Epidermal melanocyte (primary cell): ENCODE data around the gene FGF18.
"Not testable (repeated sequence)": the region's sequence is repeated elsewhere in the genome, so short reads cannot be mapped to it uniquely, and the experiment has no call there.

Experiments used
- DNase-seq: peaks from one replicate; pipeline ENCODE4 v3.0.0; 2011; ENCODE audit warnings: low spot score; ENCODE audit not compliant: insufficient read length

Gene FGF18, protein sequence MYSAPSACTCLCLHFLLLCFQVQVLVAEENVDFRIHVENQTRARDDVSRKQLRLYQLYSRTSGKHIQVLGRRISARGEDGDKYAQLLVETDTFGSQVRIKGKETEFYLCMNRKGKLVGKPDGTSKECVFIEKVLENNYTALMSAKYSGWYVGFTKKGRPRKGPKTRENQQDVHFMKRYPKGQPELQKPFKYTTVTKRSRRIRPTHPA

DNA sequence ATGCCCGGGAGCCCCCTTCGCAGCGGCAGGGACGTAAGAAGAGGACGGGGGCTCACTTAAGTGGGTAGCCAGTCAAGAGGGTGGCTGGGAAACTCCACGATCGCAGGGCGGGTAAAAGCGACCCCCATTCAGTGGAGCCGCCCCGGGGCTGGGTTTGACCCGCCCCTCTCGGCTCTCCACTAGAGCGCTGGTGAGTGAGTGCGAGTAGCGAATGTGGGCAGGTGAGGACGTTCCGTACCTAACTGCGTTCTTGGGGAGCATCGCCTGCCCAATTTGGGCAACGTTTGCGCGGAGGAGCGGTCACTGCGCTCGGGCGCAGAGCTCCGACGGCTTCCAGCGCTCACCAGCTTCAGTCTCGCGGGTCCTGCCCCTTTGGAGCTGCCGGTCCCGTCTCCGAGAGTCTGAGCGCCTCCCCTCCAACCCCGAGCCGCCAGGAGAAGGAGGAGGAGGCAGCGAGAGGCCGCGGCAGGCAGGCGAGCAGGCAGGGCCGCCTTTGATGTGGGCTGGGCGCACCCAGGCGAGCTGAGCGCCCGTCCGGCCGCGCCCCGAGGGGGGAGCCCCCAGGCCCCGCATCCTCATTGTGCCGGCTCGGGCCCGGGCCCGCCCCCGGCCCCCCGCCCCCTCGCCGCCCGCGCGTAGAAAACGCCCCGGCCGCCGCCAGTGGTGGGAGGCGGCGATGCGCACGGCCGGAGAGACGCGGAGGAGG lies at the start of gene FGF18:
Gene FGF18 (plus strand): TSS at position 666 of the 706 bp plus-strand sequence. CDS start 553 bp downstream, outside the sequence.
- no peak for DNase-seq

- no peak for DNase-seq
Observed at GRCh38 chr5:171369898-171370297, 49.5 kb upstream of the FGF18 start.

DNA sequence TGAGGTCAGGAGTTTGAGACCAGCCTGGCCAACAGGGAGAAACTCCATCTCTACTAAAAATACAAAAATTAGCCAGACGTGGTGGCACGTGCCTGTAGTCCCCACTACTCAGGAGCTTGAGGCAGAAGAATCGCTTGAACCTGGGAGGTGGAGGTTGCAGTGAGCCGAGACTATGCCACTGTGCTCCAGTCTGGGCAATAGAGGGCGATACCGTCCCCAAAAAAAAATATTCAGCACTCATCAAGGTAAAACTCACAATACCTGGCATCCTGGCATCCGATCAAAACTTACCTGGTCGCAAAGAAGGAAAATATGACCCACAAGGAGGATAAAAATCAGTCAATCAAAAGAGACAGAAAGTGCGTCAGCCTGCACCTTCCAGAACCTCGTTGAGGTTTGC lies 48.6 kb upstream of the FGF18 start:
- DNase-seq, result not testable (repeated sequence)

DNA sequence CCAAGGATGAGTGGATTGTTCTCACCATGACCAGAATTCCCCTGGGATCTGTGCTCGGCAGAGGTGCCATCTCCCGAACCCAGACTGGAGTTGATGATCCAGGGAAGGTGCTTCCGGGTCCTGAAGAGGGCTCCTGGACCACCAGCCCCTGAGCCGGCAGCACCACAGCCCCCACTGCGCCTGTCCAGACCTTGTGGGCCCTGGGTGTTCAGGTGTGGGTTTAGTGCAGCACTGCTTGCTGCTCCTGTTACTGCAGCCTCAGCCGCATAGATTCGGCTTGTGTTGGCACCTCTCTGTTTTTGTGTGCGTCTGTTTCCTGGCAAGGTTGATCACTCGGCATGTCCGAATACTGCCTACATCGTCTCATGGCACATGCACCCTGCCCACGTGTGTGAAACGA lies 48.1 kb upstream of the FGF18 start:
- DNase-seq, result no peak

- no peak for DNase-seq
Observed at GRCh38 chr5:171379961-171380360, 39.5 kb upstream of the FGF18 start.

DNA sequence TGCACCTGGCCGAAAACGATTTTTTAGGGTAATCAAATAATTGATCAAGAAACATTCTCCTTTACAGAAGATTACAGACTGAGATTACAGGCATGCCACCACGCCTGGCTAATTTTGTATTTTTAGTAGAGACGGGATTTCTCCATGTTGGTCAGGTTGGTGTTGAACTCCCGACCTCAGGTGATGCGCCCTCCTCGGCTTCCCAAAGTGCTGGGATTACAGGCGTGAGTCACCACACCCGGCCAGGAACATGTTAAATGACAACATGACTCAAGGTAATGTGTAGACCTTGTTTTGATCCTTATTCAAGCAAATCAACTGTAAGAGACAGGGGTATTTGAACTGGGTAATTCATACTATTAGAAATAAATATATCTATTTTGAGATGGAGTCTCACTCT lies 35.0 kb upstream of the FGF18 start:
- not testable (repeated sequence) for DNase-seq

DNA sequence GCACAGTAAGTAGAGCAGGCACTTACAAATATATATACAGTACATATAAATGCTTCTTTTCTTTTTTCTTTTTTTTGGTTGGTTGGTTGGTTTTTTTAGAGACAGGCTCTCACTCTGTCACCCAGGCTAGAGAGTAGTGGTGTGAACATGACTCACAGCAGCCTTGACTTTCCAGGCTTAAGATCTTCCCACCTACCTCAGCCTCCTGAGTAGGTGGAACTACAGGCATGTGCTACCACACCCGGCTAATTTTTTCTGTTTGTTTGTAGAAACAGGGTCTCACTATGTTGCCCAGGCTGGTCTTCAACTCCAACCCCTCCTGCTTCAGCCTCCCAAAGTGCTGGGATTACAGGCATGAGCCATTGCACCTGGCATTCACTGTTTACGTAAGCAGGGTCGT lies 34.4 kb upstream of the FGF18 start:
- DNase-seq, result not testable (repeated sequence)

GRCh38 chr5:171386006-171386671 lies 33.3 kb upstream of the FGF18 start:
- no peak for DNase-seq

- DNase-seq, result no peak
Observed at GRCh38 chr5:171386861-171387344, 32.5 kb upstream of the FGF18 start.

DNA sequence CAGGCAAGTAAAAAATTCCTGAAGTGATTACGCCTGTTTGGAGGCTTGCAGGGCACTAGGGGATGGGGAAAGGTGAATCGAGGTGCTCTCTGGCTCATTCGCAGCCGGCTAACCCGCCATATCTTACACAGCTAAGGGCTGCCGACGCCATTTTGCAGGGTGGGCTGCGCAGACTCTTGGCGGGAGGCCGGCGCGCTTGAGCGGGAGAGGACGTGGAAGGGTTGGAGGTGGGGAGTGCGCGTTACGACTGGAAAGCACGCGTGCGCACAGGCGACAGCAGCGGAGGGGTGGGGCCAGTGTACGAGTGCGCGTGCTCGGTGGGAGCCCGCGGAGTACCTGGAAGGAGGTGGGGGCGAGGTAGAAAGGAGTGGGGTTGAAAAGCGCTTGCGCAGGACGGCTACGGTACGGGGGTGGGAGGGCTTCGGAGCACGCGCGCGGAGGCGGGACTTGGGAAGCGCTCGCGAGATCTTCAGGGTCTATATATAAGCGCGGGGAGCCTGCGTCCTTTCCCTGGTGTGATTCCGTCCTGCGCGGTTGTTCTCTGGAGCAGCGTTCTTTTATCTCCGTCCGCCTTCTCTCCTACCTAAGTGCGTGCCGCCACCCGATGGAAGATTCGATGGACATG lies 32.0 kb upstream of the FGF18 start, which contains the start of gene NPM1:
Gene NPM1 (plus strand): TSS at position 505 of the 625 bp plus-strand sequence. CDS start 100 bp downstream, at position 605.
- peak; percentile 94 for DNase-seq

DNA sequence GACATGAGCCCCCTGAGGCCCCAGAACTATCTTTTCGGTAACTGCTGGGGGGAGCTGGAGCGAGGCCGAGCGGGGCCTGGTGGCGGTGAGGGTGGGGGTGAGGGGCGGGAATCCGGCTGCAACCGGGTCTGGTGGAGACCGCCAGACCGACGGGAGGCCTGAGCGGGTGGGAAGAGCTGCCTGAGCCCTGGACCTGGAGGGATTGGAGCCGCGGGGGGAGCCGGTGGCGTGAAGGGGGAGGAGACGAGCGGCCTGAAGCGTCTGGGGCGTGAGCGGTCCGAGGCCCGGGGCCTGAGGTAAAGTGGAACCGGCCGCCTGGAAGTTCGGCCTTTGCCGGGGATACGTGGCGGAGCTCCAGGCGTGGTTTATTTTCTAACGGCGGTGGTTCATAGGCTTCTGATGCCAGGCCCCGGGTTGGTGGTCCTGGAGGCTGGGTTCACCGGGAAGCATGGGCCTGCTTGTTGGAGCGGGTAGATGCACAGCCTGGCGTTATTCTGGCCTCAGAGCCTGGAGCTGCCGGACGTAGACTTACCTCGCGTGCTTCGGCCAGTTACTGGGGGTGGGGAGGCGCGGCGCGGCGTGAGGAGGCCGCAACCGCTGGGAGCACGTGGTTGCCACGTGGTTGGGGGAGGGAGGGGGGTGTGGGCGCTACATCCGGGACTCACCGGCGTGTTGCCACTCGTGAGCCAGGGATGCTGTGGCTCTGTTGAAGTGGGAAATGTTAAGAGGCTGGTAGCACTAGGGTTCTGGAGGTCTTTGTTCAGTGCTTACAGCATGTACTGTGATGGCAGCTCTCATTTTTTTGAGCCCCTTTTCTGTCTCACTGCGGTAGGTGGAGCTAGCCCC lies 31.3 kb upstream of the FGF18 start:
- DNase-seq, result peak; percentile 38

GRCh38 chr5:171388816-171389168 lies 30.7 kb upstream of the FGF18 start:
- no peak for DNase-seq

DNA sequence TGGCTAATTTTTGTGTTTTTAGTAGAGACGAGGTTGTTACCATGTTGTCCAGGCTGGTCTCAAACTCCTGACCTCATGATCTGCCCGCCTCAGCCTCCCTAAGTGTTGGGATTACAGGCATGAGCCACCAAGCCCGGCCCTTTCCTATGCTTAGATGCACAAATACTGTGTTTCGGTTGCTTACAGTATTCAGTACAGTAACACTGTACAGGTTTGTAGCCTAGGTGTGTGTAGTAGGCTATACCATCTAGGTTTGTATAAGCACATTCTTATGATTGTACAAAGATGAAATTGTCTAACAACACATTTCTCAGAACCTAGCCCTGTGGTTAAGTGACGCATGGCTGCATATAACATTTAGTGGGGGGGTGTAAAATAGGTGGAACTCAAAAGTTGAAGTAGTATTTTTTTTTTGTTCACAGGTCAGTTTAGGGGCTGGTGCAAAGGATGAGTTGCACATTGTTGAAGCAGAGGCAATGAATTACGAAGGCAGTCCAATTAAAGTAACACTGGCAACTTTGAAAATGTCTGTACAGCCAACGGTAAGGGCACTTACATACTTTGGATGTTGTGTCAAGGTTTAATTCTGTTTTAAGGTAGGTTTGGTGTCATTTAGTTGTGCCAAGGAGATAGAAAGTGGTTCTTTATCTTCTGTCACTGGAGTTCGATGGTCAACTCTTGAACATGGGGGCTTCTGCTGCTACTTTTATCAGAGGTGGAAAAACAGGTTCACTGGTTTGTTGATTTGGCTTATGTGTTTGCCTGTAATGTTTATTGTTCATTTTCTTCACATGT lies 28.4 kb upstream of the FGF18 start:
- no peak for DNase-seq

- DNase-seq, result no peak
Observed at GRCh38 chr5:171391996-171392577, 27.4 kb upstream of the FGF18 start.

- DNase-seq, result no peak
Observed at GRCh38 chr5:171392585-171393159, 26.8 kb upstream of the FGF18 start.

GRCh38 chr5:171395042-171395441 lies 24.4 kb upstream of the FGF18 start:
- no peak for DNase-seq

- not testable (repeated sequence) for DNase-seq
Observed at GRCh38 chr5:171396583-171396982, 22.9 kb upstream of the FGF18 start.

DNA sequence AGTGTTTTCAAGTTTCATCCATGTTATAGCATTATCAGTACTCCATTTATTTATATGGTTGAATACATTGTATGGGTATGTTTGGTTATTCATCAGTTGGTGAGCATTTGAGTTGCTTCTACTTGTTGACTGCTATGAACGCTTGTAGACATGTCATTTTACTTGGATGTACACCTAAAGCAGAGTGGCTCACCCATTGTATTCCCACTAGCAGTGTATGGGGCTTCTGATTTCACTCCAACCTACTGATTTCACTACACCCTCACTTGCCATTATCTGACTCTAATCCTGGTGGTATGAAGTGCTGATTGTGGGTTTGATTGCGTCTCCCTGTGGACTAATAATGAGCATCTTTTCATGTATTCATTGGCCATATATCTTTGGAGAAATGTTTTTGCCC lies 22.3 kb upstream of the FGF18 start:
- DNase-seq, result no peak

- no peak for DNase-seq
Observed at GRCh38 chr5:171397599-171397998, 21.8 kb upstream of the FGF18 start.
